SK-N-SH treated with all-trans-retinoic acid at 6 μM for 48 hours (cell line): Measurements from ENCODE around the gene EP400.

Experiments
- ATAC-seq: fragments of 200-7000 bp; cut with Tn5 transposase; 3 replicates; pipeline ENCODE4 v1.9.1; 2020; ENCODE audit warnings: mild to moderate bottlenecking, moderate library complexity
- ARNTL ChIP-seq: fragments of 450-650 bp; formaldehyde crosslinking; IDR thresholded peaks from 2 replicates; pipeline ENCODE4 v1.5.0; 2020; ENCODE audit warnings: low read depth, mild to moderate bottlenecking, moderate library complexity, borderline replicate concordance
- CREB5 ChIP-seq: fragments of 250-450 bp; sonication (Bioruptor Pico); IDR thresholded peaks from 2 replicates; pipeline ENCODE4 v1.5.1; 2020; ENCODE audit warnings: low read depth, mild to moderate bottlenecking, moderate library complexity
- CSDC2 ChIP-seq: fragments of 250-450 bp; sonication (Bioruptor Pico); IDR thresholded peaks from 2 replicates; pipeline ENCODE4 v1.5.0; 2020; ENCODE audit warnings: mild to moderate bottlenecking, moderate library complexity
- CSRNP3 ChIP-seq: fragments of 250-450 bp; sonication (Bioruptor Pico); IDR thresholded peaks from 2 replicates; pipeline ENCODE4 v1.5.1; 2021; ENCODE audit warnings: mild to moderate bottlenecking, moderate library complexity
- ESRRG ChIP-seq: fragments of 250-450 bp; sonication (Bioruptor Pico); IDR thresholded peaks from 2 replicates; pipeline ENCODE4 v1.6.1; 2021; ENCODE audit warnings: mild to moderate bottlenecking
- ISL1 ChIP-seq: fragments of 250-450 bp; sonication (Bioruptor Pico); IDR thresholded peaks from 2 replicates; pipeline ENCODE4 v2.1.2; 2022; ENCODE audit warnings: mild to moderate bottlenecking, moderate library complexity
- PATZ1 ChIP-seq: fragments of 250-450 bp; sonication (Bioruptor Pico); IDR thresholded peaks from 2 replicates; pipeline ENCODE4 v1.8.0; 2020; ENCODE audit warnings: mild to moderate bottlenecking, moderate library complexity, borderline replicate concordance
- PPARA ChIP-seq: fragments of 250-450 bp; sonication (Bioruptor Pico); IDR thresholded peaks from 2 replicates; pipeline ENCODE4 v1.5.0; 2020; ENCODE audit warnings: mild to moderate bottlenecking, borderline replicate concordance
- RARB ChIP-seq: fragments of 250-450 bp; sonication (Bioruptor Pico); IDR thresholded peaks from 2 replicates; pipeline ENCODE4 v1.8.0; 2021; ENCODE audit warnings: mild to moderate bottlenecking, moderate library complexity
- SNAI2 ChIP-seq: fragments of 250-450 bp; sonication (Bioruptor Pico); IDR thresholded peaks from 2 replicates; pipeline ENCODE4 v1.5.0; 2020; ENCODE audit warnings: mild to moderate bottlenecking, moderate library complexity
- TCF4 ChIP-seq: fragments of 250-450 bp; sonication (Bioruptor Pico); IDR thresholded peaks from 2 replicates; pipeline ENCODE4 v1.8.0; 2021; ENCODE audit warnings: mild to moderate bottlenecking, moderate library complexity, borderline replicate concordance
- TOX ChIP-seq: fragments of 250-450 bp; sonication (Bioruptor Pico); IDR thresholded peaks from 2 replicates; pipeline ENCODE4 v1.8.0; 2021; ENCODE audit warnings: mild to moderate bottlenecking, moderate library complexity, borderline replicate concordance
- TSHZ2 ChIP-seq: fragments of 250-450 bp; sonication (Bioruptor Pico); IDR thresholded peaks from 2 replicates; pipeline ENCODE4 v1.5.0; 2020; ENCODE audit warnings: mild to moderate bottlenecking, moderate library complexity
- ZC3H10 ChIP-seq: fragments of 250-450 bp; sonication (Bioruptor Pico); IDR thresholded peaks from 2 replicates; pipeline ENCODE4 v1.5.1; 2021; ENCODE audit warnings: mild to moderate bottlenecking, moderate library complexity
- ZFP3 ChIP-seq: fragments of 250-450 bp; sonication (Bioruptor Pico); IDR thresholded peaks from 2 replicates; pipeline ENCODE4 v1.5.0; 2020; ENCODE audit warnings: mild to moderate bottlenecking, moderate library complexity
- ZFP30 ChIP-seq: fragments of 450-650 bp; formaldehyde crosslinking; IDR thresholded peaks from 2 replicates; pipeline ENCODE4 v1.5.0; 2022; ENCODE audit warnings: mild to moderate bottlenecking, moderate library complexity
- ZNF70 ChIP-seq: fragments of 450-650 bp; formaldehyde crosslinking; IDR thresholded peaks from 2 replicates; pipeline ENCODE4 v1.5.0; 2020; ENCODE audit warnings: mild to moderate bottlenecking, moderate library complexity
- ZNF8 ChIP-seq: fragments of 450-650 bp; formaldehyde crosslinking; IDR thresholded peaks from 2 replicates; pipeline ENCODE4 v1.5.0; 2020; ENCODE audit warnings: mild to moderate bottlenecking, moderate library complexity

Gene EP400

GRCh38 chr12:132043216-132043615 is 93.5 kb downstream of the EP400 start:
- TF ChIP-seq CREB5 (CRISPR knock-in tag) = no peak
- TF ChIP-seq ISL1 (CRISPR knock-in tag) = no peak
- no peak for TF ChIP-seq CSRNP3 (CRISPR knock-in tag)
- TF ChIP-seq SNAI2 (CRISPR knock-in tag) = no peak
- no peak for TF ChIP-seq TCF4 (CRISPR knock-in tag)
- no peak for TF ChIP-seq ZFP3 (CRISPR knock-in tag)
- TF ChIP-seq ZNF70 (CRISPR knock-in tag) = no peak
- TF ChIP-seq ZFP30 (CRISPR knock-in tag) = no peak
- no peak for TF ChIP-seq CSDC2 (CRISPR knock-in tag)
- TF ChIP-seq TOX (CRISPR knock-in tag) = no peak
- TF ChIP-seq ARNTL (CRISPR knock-in tag) = no peak
- TF ChIP-seq PATZ1 = no peak
- ATAC-seq = no peak

GRCh38 chr12:132043770-132044467 is 94.2 kb downstream of the EP400 start:
- TF ChIP-seq CREB5 (CRISPR knock-in tag) (no peak), CSDC2 (CRISPR knock-in tag) (no peak), TSHZ2 (CRISPR knock-in tag) (no peak), ZC3H10 (CRISPR knock-in tag) (no peak), SNAI2 (CRISPR knock-in tag) (no peak), PPARA (no peak), RARB (CRISPR knock-in tag) (no peak), ZNF8 (no peak)
- no peak for ATAC-seq

GRCh38 chr12:132044661-132045412 is 95.1 kb downstream of the EP400 start:
- ATAC-seq = no peak
- TF ChIP-seq RARB (CRISPR knock-in tag) = no peak
- TF ChIP-seq ZNF70 (CRISPR knock-in tag) = no peak
- TF ChIP-seq ESRRG (CRISPR knock-in tag) = no peak
- TF ChIP-seq CREB5 (CRISPR knock-in tag) = no peak
- no peak for TF ChIP-seq PATZ1
- no peak for TF ChIP-seq ZFP3 (CRISPR knock-in tag)
- no peak for TF ChIP-seq ARNTL (CRISPR knock-in tag)
- TF ChIP-seq ZNF8 = no peak
